Putamen (tissue), 1 donor: ENCODE data around the gene ZNF474.
"Not testable (repeated sequence)": the region's sequence is repeated elsewhere in the genome, so short reads cannot be mapped to it uniquely, and the experiment has no call there.

Source experiments
- DNase-seq: peaks from one replicate; pipeline ENCODE4 v3.0.0-alpha.2; 2016; ENCODE audit warnings: low spot score

ZNF474 gene

GRCh38 chr5:122129306-122129705 is at the start of gene ZNF474:
Gene ZNF474 (plus strand): TSS chr5:122129546. CDS start chr5:122151991, 22,445 bp downstream.
- DNase-seq, result no peak

GRCh38 chr5:122081541-122081940 is 47.8 kb upstream of the ZNF474 start:
- no peak for DNase-seq

GRCh38 chr5:122083535-122083934 is 45.8 kb upstream of the ZNF474 start:
- DNase-seq, result no peak

DNA sequence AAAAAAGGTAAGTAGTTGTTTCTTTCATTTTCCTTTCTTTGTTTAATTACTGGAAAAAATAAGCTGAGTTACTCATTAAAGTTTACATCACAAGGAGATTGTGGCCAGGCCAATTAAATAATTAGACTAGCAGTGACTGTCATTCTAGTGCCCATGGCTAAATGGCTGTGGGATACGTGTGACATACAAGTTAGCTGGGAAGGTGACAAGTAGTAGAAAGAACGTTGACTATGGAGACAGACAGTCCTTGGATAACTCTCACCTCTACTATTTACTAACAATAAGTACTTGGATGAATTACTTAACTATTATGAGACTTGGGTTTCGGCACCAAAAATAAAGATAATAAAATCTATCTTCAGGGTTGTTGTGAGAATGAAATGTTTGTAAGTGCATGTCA is 44.3 kb upstream of the ZNF474 start:
- DNase-seq, result no peak

DNA sequence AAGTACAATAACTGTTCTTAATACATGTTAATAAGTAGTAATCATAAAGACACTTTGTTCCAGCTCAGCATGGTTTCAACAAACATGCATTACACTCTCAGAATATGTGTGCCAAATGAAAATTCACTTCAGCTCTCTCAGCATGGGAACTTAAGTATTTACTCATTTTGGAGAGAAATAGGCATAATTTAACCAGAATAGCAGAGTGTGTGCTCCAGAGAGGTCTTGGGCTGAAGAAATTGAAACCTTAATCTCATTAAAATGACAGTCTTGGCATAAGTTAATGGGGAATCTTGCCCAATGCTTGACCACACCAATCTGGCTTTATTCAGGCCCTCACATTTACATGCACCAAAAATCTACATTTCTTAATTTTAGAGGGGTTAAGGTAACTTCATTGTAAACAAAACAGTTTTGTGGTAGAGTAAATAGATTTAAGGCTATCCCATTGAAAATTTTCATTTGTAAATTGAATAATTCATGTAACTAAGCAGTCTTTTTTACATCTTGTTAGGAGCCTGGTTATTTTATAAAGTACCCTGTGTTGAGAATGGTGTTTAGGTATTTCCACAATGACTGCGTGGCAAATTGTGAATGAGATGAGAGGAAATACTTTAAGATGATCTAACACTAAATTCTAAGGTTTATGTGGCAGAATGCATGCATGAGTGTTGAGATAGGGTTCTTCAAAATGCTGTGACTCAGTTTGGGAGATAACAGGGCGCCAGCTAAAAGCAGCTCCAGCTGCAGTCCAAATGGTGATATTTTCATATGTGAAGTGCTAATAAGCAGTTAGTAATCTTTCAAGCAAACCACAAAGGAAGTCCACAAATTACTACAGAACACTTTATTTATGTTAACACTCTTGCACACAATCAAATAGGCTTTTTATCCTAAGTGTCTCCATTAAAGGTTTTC is 40.0 kb upstream of the ZNF474 start:
- DNase-seq, result no peak

DNA sequence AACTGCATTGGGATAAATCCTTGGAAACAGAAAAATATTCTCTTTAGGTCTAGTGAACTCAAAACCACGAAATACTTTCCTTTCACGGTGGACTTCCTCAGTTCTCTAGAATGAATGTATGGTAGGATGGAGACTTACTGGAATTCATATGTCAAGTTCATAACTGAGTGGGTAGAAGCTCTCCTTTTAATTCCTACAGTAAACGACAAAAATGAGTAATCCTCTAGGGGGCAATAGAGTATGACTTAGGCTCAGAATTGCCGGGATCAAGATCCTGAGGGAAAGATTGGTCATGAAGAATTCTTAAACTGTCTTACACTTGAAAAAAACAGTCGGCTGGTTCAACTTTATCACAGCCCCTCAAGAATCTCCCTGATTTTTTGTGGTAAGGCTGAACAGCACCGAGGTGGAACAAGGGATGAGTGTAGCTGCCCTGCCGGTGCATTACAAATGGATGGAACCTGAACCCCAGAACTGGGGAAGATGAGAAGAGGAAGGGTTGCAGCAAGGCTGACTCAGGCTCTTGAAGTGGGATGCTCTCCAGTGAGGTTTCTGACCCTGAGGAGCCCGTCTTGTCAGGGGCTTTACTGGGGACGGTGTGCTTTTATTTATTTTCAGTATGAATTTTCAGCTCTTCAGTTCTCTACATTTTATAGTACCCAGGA is 37.3 kb upstream of the ZNF474 start:
- DNase-seq, result no peak

GRCh38 chr5:122093415-122094180 is 35.7 kb upstream of the ZNF474 start:
- no peak for DNase-seq

- not testable (repeated sequence) for DNase-seq
Observed at GRCh38 chr5:122094251-122094650, 35.1 kb upstream of the ZNF474 start.

GRCh38 chr5:122095158-122095557 is 34.2 kb upstream of the ZNF474 start:
- DNase-seq, result no peak

DNA sequence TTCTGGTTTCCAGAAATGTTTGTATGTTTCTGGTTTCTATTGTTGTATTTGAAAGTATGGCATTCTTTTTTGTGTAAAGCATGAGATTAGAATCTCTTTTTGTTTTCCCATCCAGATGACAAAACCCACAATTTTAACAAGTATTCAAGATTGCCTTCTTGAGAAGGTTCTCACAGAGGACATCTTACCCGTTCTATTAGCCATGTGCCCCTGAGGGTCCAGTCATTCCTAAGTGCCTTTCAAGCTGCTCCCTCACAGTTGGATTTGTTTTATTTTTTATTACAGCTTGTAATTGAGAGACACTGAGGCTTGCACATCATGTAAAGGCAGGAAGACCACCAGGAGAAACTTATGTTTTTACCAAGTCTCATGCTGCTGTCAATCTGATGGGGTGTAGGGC is 32.0 kb upstream of the ZNF474 start:
- no peak for DNase-seq

- no peak for DNase-seq
Observed at GRCh38 chr5:122099060-122099790, 30.1 kb upstream of the ZNF474 start.

DNA sequence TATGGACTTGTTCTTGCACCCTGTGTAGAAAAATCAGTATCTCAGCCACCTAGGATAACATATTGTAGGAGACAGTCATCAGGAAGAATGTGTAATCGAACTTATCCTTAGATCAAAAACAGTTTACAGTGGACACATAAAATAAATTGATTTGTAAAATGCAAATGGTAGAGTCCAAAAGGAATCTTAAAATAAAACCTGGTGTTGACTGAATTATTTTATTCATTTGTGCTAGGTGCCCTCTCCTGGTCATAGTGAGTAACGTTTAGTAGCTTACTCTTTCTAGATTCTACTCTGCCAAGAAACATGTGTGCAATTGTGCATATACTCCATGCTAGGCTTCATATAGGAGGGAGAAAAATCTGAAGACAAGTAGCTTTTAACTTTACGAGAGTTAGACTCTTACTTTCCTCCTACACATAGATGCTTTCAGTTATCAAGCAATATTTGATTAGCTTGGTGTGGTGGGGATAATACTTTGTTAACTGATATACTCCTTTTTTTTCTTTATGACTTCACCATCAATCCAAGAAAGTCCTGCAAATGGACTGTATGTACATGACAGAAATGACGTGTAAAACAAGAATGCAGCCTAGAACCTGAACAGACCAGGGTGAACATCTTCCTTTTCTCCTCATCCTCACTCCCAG is 27.6 kb upstream of the ZNF474 start:
- DNase-seq, result no peak

- DNase-seq, result no peak
Observed at GRCh38 chr5:122102825-122103224, 26.5 kb upstream of the ZNF474 start.

DNA sequence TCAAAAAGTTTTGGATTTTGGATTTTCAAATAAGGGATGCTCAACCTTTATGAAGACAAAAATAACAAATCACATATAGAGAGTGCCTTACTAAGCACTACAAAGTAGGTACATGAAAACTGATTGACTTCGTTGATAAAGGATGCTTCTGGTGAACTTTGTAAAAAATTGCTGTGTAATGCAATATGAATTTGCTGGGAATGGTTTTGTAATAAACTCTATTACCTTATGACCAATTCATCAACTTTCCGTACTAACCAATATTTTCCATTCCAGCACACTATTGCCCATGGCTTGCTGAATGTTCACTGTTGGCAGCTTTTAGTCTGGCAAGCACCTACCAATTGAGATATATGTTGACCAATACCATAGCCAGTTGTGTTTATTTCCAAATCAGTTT is 23.4 kb upstream of the ZNF474 start:
- DNase-seq, result no peak

DNA sequence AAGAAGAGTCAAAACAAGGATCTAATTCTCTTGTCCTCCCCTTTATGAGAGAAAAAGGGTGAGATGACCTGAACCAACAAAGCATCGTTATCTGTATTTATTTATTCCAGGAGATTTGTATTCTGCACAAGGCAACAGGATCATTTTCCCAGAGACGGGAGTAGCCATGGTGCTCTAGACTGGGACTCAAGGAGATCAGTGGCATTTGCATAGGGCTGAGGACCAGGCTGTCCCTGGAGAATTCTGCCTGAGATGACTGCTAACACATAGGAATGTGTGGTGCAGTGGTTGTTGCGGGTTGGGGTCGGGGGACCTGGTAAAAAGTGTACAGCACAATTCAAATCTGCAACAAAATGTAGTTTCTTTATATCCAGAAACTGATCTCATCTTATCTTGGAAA is 22.3 kb upstream of the ZNF474 start:
- DNase-seq, result no peak

GRCh38 chr5:122110987-122111386 is 18.4 kb upstream of the ZNF474 start:
- no peak for DNase-seq

GRCh38 chr5:122111460-122111859 is 17.9 kb upstream of the ZNF474 start:
- DNase-seq, result no peak

GRCh38 chr5:122112063-122112462 is 17.3 kb upstream of the ZNF474 start:
- DNase-seq, result no peak

DNA sequence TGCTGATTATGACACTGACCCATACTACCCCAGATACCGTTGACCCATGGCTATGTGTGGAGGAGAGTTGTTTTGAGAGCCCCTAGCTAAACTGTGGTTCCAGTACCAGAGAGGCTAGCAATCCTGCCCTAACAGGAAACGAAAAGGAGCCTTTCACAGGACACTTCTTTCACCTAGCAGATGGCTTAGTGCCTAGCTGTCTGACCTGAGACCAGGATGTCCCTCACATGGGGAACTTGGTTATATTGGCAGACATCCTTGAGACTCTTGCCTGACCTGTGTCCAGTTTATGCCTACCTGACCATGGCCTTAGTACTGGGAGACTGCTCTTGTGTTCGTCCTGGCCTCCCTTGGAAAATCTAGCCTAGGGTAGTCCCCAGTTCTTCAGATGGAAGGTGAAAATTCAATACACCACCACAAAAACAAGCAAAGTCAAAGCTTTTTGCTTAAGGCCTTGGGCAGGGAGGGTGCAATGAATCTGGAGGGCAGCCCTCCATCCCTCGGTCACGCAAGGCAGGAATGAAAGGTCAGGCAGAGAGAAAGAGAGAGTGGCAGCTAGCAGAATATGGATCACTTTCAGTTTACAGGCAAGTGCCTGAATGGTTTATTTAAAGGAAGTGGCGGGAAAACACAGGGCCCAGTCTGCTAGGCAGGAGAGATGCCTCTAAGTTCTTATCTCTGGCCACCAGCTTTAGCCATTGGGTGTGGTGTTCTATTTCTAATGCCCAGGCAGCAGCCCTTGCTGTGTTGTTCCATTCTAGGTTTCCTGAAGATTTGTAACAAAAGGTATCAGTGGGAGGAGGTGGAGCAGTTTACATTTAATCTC is 16.4 kb upstream of the ZNF474 start:
- DNase-seq, result no peak

DNA sequence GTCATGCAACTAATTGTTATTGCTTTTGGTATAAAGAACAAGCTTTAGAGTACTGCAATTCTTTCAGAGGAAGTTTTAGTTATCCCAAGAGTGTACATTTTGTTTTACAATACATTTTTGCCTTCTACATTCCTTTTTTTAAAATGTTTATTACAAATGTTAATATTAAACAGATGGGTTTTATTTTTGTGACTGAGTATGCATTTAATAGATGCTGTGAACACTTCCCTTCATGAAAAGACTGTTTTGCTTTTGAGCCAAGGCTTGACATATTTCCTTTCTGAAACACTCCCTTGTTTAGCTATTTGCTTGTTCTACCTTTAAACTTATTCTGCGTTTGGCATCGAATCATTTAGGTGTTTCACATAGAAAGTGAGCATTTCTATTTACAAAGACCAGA is 14.8 kb upstream of the ZNF474 start:
- no peak for DNase-seq
